ENCODE data around the gene TSPEAR.

- TF ChIP-seq EZH2phosphoT487 (conservative IDR thresholded peaks at IDR 0.05; ENCODE audit: low read length) (no peak), CTCF (IDR thresholded peaks at IDR 0.05; ENCODE audit: insufficient read depth, low read length, poor library complexity, severe bottlenecking) (no peak)
These were observed 11.4 kb upstream of the TSPEAR start for GRCh38 chr21:44722731-44723130.

All from SU-DHL-6 (cell line).